Karpas-422 (cell line): ENCODE data around the gene ERBB4. TPM values are rescaled to one million over a fixed set of nuclear protein-coding genes. Genes with fewer than 3 reads are reported as not detected.

ENCODE experiments used
- DNase-seq: peaks from one replicate; pipeline ENCODE4 v3.0.0-alpha.2; 2015
- H2AFZ ChIP-seq: fragments of 200-600 bp; sonication (generic); 2 replicates; pipeline ENCODE4 v1.6.1; 2014; ENCODE audit warnings: antibody characterized with exemption, low read length, mixed read lengths
- H3K27ac ChIP-seq: fragments of 200-600 bp; sonication (generic); 2 replicates; pipeline ENCODE4 v1.5.1; 2014; ENCODE audit warnings: mild to moderate bottlenecking, low read length, moderate library complexity
- H3K27me3 ChIP-seq: fragments of 200-600 bp; sonication (generic); 2 replicates; pipeline ENCODE4 v1.6.1; 2014; ENCODE audit warnings: low read length, mixed read lengths
- H3K36me3 ChIP-seq: fragments of 200-600 bp; sonication (generic); 2 replicates; pipeline ENCODE4 v1.6.1; 2014; ENCODE audit warnings: low read length, mixed read lengths; ENCODE audit not compliant: insufficient read depth
- H3K4me1 ChIP-seq: fragments of 200-600 bp; sonication (generic); 2 replicates; pipeline ENCODE4 v1.6.1; 2014; ENCODE audit warnings: mild to moderate bottlenecking, low read length, mixed read lengths
- H3K4me2 ChIP-seq: fragments of 200-600 bp; sonication (generic); 2 replicates; pipeline ENCODE4 v1.6.1; 2014; ENCODE audit warnings: low read length, low read depth, mild to moderate bottlenecking; ENCODE audit not compliant: poor library complexity, severe bottlenecking
- H3K4me3 ChIP-seq: fragments of 200-600 bp; sonication (generic); 2 replicates; pipeline ENCODE4 v1.5.1; 2014; ENCODE audit warnings: mild to moderate bottlenecking, antibody characterized with exemption, low read length, mixed read lengths
- H3K79me2 ChIP-seq: fragments of 200-600 bp; sonication (generic); 2 replicates; pipeline ENCODE4 v1.6.1; 2014; ENCODE audit warnings: mild to moderate bottlenecking, low read length, mixed read lengths
- H3K9ac ChIP-seq: fragments of 200-600 bp; sonication (generic); 2 replicates; pipeline ENCODE4 v1.6.0; 2014; ENCODE audit warnings: low read length
- H3K9me2 ChIP-seq: fragments of 200-600 bp; sonication (generic), shearing (Covaris generic); replicated peaks from 2 replicates; pipeline ENCODE4 v1.6.0; 2014; ENCODE audit warnings: mild to moderate bottlenecking, low read length, moderate library complexity; ENCODE audit not compliant: insufficient read depth
- H3K9me3 ChIP-seq: fragments of 300-700, 200-600 bp; sonication (generic); 2 replicates; pipeline ENCODE4 v1.6.1; 2014; ENCODE audit warnings: low read length, mixed read lengths
- H4K20me1 ChIP-seq: fragments of 200-600 bp; sonication (generic); 2 replicates; pipeline ENCODE4 v1.6.1; 2014; ENCODE audit warnings: mild to moderate bottlenecking, antibody characterized with exemption, low read length, low read depth; ENCODE audit not compliant: insufficient read depth
- total RNA-seq: library from RNA; depleted of rRNA; stranded (reverse); fragments of >200 nt; shearing (Covaris generic); gene quantifications from 2 replicates; pipeline ENCODE4 v1.2.3, GENCODE V29; 2014; ENCODE audit warnings: low replicate concordance

ERBB4 gene
- total RNA-seq, 1 experiment from 2014 or later, result not detected

DNA sequence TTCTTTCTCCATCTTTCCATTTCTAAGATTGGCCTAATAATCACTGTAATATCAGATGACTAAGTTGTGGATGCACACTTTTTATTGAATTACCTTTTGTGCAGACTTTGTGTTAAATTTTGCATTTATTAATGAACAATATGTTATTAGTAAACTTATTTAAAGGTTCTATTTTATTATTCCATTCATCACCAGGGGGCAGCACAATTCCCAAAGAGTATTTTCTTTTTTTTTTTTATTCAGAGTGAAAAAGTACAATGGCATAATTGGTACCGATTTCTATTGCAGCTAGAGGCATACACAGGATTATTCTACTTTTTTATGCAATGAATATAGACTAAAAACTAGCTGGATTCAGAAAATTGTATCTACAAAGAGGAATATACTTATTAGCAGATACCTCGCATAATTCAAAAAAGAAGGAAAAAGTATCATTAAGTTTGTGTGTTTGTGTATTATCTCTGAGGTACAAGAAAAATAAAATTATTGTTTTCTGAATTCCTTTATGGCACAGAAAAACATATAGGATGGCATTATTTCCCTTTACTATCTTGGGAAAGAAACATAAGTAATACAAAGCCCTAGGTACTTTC, 390.6 kb downstream of the ERBB4 start:
- Histone ChIP-seq H2AFZ (no peak overlapping the region), H3K79me2 (no peaks in the 10 kb centered on the region), H3K27me3 (no peaks in the 10 kb centered on the region), H3K9me2 (no peaks in the 10 kb centered on the region; the same call in 1 of the 2 replicates), H3K4me1 (no peaks in the 10 kb centered on the region), H3K4me3 (no peak overlapping the region), H3K4me2 (no peak overlapping the region), H3K9ac (no peak overlapping the region), H3K27ac (no peak overlapping the region), H3K9me3 (no peaks in the 10 kb centered on the region), H3K36me3 (no peaks in the 10 kb centered on the region), H4K20me1 (no peaks in the 10 kb centered on the region)
- peak; percentile 57 for DNase-seq

DNA sequence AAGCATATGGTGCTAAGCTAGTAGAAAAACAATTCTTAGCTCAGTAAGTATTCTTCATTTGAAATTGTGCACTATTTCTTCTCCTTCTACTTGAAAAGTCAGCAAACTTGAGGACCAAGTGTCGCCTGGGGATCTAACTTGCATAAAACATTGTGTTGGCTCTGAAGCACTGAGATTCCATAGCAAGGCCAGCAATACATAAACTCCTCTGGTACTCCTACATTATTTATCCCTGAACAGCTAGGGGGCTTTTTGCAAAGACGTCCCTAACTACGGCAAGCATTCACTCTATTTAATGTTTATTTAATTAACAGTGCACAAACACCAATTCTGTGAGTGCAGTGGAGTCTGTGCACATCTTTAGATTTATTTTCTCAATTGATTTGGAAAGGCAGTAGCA, 392.2 kb downstream of the ERBB4 start:
- Histone ChIP-seq H4K20me1 (no peaks in the 10 kb centered on the region), H3K4me1 (no peaks in the 10 kb centered on the region), H3K9me3 (peaks cover 5% of the 10 kb centered on the region; the same call in 1 of the 2 replicates), H2AFZ (no peak overlapping the region), H3K9me2 (no peaks in the 10 kb centered on the region), H3K4me3 (no peak overlapping the region), H3K36me3 (no peaks in the 10 kb centered on the region), H3K4me2 (no peak overlapping the region), H3K9ac (no peak overlapping the region), H3K79me2 (no peaks in the 10 kb centered on the region), H3K27me3 (no peaks in the 10 kb centered on the region), H3K27ac (no peak overlapping the region)
- no peak for DNase-seq

DNA sequence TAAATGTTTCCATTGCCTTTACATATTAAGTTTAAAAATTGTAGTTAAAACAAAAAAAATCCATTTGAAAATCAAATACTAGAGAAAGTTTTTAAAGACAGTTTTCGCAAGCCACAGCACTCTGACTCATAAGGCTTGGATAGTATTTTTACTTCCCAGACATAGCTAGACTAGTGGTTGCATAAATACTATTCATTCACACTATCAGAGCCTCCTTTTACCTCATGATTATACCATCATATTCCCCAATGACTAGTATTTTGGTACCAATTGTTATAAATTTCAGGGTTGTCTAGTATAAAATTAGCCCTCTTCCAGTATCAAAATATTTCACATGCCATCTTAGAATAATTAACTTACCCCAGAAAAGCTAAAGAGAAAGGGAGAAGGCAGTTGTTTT, 393.5 kb downstream of the ERBB4 start:
- Histone ChIP-seq H3K27me3 (no peaks in the 10 kb centered on the region), H3K9ac (no peak overlapping the region), H4K20me1 (no peaks in the 10 kb centered on the region), H2AFZ (no peak overlapping the region), H3K4me2 (no peak overlapping the region), H3K36me3 (no peaks in the 10 kb centered on the region), H3K9me2 (no peaks in the 10 kb centered on the region), H3K9me3 (peaks cover 5% of the 10 kb centered on the region; the same call in 1 of the 2 replicates), H3K27ac (no peak overlapping the region), H3K4me3 (no peak overlapping the region), H3K79me2 (no peaks in the 10 kb centered on the region), H3K4me1 (no peaks in the 10 kb centered on the region)
- DNase-seq, result no peak

DNA sequence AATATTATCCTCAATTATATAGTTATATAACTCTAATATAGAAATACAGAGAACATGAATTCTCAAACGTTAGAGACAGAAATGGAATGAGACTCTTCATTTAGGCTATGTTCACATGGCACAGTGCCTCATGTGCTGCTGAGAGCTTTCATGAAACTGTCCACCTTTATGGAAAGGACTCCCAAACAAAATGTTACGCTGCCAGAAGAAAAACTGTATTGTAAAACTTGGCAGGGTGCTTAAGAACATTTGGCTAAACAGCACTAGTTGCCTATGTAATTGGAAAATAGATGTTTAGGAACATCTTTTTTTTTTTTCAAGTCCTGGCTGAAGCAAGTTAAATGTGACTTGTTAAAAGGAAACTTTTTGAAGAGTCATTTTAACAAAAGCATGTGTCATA, 396.0 kb downstream of the ERBB4 start:
- H3K9me3 ChIP-seq, result peaks cover 11% of the 10 kb centered on the region

DNA sequence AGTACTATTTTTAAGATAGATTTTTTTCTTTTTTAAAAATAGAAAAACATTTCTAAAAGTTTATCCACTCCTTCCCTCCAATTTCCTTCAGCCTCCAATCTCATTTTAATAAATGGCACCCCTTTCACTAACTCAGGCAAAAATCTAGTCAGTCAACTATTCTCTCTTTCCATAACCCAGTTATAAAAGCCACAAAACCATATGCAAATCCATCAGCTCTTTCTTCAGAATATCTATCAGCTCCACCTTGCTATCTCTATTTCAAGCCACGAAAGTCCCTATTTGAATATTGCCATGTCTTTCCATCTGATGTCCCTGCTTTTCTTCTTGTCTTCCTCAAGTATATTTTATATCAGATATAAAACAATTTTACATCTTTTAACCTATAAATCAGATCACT, 397.1 kb downstream of the ERBB4 start:
- Histone ChIP-seq H3K27ac (no peak overlapping the region), H3K9ac (no peak overlapping the region), H4K20me1 (no peaks in the 10 kb centered on the region), H3K4me1 (no peaks in the 10 kb centered on the region), H3K9me2 (no peaks in the 10 kb centered on the region), H3K4me3 (no peak overlapping the region), H3K27me3 (no peaks in the 10 kb centered on the region), H3K36me3 (no peaks in the 10 kb centered on the region), H2AFZ (no peak overlapping the region), H3K79me2 (no peaks in the 10 kb centered on the region), H3K9me3 (peaks cover 12% of the 10 kb centered on the region), H3K4me2 (no peak overlapping the region)
- DNase-seq, result no peak

More for the DNA sequence above, 396.0 kb downstream of the ERBB4 start:
- Histone ChIP-seq H3K4me3 (no peak overlapping the region), H3K27ac (no peak overlapping the region), H3K4me1 (no peaks in the 10 kb centered on the region), H3K79me2 (no peaks in the 10 kb centered on the region), H3K36me3 (no peaks in the 10 kb centered on the region), H3K9ac (no peak overlapping the region), H2AFZ (no peak overlapping the region), H3K27me3 (no peaks in the 10 kb centered on the region), H3K4me2 (no peak overlapping the region), H3K9me2 (no peaks in the 10 kb centered on the region), H4K20me1 (no peaks in the 10 kb centered on the region)
- no peak for DNase-seq

DNA sequence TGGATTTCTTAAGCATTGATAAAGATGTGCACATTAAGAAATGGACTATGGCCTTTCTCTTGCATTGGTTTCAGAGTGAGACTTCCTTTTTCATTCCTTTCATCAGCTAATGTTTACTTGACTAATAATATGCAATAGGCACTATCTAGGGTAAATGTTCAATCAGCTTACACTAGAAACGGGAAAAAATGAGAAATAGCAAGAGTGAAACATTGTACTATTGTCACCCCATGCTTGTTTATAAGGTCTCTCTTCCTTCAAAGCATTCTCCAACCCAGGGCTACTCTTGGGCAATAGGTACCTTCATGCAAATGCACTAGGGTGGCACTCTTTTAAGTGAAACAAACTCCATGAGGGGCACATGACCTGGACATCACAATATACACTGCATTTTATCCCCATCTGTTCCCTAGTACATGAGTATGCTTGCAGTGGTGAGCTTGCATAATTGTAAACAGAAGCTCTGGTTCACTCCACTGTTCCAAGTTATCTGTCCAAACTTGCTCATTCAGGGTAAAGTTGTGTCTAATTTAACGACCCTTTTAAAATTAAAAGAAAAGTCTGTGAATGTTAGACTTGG, 402.3 kb downstream of the ERBB4 start:
- Histone ChIP-seq H3K9ac (no peak overlapping the region), H3K79me2 (no peaks in the 10 kb centered on the region), H3K9me3 (peaks cover 14% of the 10 kb centered on the region), H3K27me3 (no peaks in the 10 kb centered on the region), H2AFZ (no peak overlapping the region), H3K36me3 (no peaks in the 10 kb centered on the region), H3K4me1 (no peaks in the 10 kb centered on the region), H3K27ac (no peak overlapping the region), H3K9me2 (no peaks in the 10 kb centered on the region), H3K4me2 (no peak overlapping the region), H3K4me3 (no peak overlapping the region), H4K20me1 (no peaks in the 10 kb centered on the region)
- DNase-seq, result no peak

DNA sequence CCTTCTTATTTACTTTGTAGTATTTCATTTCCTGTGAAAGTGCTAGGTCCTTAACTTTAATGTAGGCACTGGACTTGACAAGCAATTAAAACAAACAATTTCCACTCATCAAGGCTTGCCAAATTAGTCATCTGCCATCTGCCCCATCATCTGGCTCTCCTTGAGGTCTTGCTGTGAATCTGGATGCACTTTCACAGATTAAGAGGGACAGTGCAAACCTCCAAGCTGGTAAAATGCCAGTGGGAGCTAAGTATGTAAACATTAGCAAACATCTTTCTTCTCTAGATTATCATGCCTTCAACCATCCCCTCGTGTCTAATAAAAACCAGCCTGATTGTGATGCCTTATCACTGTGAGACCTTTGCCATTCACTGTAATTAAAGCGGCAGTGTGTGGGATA, 402.9 kb downstream of the ERBB4 start:
- no peak overlapping the region for H2AFZ ChIP-seq
- peaks cover 14% of the 10 kb centered on the region for H3K9me3 ChIP-seq
- no peaks in the 10 kb centered on the region for H3K4me1 ChIP-seq
- no peak overlapping the region for H3K27ac ChIP-seq
- H3K9ac ChIP-seq, result no peak overlapping the region
- H3K79me2 ChIP-seq, result no peaks in the 10 kb centered on the region
- H3K9me2 ChIP-seq, result no peaks in the 10 kb centered on the region
- H3K4me3 ChIP-seq, result no peak overlapping the region
- H4K20me1 ChIP-seq, result no peaks in the 10 kb centered on the region
- no peaks in the 10 kb centered on the region for H3K36me3 ChIP-seq
- DNase-seq, result no peak
- no peak overlapping the region for H3K4me2 ChIP-seq
- H3K27me3 ChIP-seq, result no peaks in the 10 kb centered on the region

DNA sequence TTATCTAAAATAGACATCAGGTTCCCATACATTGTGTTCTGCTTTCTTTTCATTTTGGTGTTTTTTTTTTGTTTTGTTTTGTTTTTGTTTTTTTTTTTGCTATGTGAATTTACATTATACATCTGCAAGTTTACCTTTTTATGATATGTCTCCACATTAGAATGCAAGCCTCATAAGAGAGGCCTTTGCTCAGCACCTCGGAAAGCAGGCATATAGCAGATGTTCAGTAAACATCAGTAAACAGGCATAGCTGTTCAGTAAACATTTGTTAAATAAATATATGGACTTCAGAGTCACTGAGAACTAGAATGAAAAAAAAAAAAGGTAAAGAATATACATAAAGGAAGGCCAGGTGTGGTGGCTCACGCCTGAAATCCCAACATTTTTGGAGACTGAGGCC, 405.3 kb downstream of the ERBB4 start:
- no peak overlapping the region for H3K9ac ChIP-seq
- H3K9me3 ChIP-seq, result peaks cover 16% of the 10 kb centered on the region
- H3K79me2 ChIP-seq, result no peaks in the 10 kb centered on the region
- H3K4me1 ChIP-seq, result no peaks in the 10 kb centered on the region
- DNase-seq, result no peak
- no peaks in the 10 kb centered on the region for H3K9me2 ChIP-seq
- H4K20me1 ChIP-seq, result no peaks in the 10 kb centered on the region
- H3K36me3 ChIP-seq, result no peaks in the 10 kb centered on the region
- H3K27me3 ChIP-seq, result no peaks in the 10 kb centered on the region
- no peak overlapping the region for H3K4me3 ChIP-seq
- H3K27ac ChIP-seq, result no peak overlapping the region
- H3K4me2 ChIP-seq, result no peak overlapping the region
- no peak overlapping the region for H2AFZ ChIP-seq
